Mesenchymal stem cell (in vitro differentiated cells and primary cell): Measurements from ENCODE around the gene NLE1.

Source experiments
- DNase-seq: peaks from one replicate; pipeline ENCODE4 v3.0.0-alpha.2; 2013
- H2AFZ ChIP-seq: one replicate; pipeline ENCODE4 v1.6.1; 2013; ENCODE audit warnings: low read depth, mild to moderate bottlenecking, control low read depth, inconsistent platforms, low read length, moderate library complexity
- H2AK5ac ChIP-seq: 2 replicates; pipeline ENCODE4 v1.6.1; 2013; ENCODE audit warnings: low read length, moderate library complexity, mild to moderate bottlenecking, inconsistent platforms; ENCODE audit not compliant: severe bottlenecking
- H2BK120ac ChIP-seq: one replicate; pipeline ENCODE4 v1.6.1; 2013; ENCODE audit warnings: low read depth, mild to moderate bottlenecking, inconsistent platforms, low read length, moderate library complexity
- H2BK12ac ChIP-seq, 2 experiments: one replicate each; pipeline ENCODE4 v1.6.1; 2013; ENCODE audit warnings: inconsistent platforms in 2 of 2, low read length in 2 of 2, mild to moderate bottlenecking in 2 of 2, moderate library complexity in 2 of 2, control low read depth in 1 of 2
- H2BK15ac ChIP-seq: one replicate; pipeline ENCODE4 v1.6.1; 2013; ENCODE audit warnings: mild to moderate bottlenecking, low read depth, inconsistent platforms; ENCODE audit not compliant: poor library complexity, severe bottlenecking
- H2BK5ac ChIP-seq: 2 replicates; pipeline ENCODE4 v1.6.1; 2013; ENCODE audit warnings: low read depth, mild to moderate bottlenecking, low read length, control low read depth, inconsistent platforms; ENCODE audit not compliant: poor library complexity, severe bottlenecking
- H3K14ac ChIP-seq, 2 experiments: one replicate each; pipeline ENCODE4 v1.6.1; 2013; ENCODE audit warnings: inconsistent platforms in 2 of 2, low read length in 2 of 2, control low read depth in 1 of 2, mild to moderate bottlenecking in 1 of 2, moderate library complexity in 1 of 2
- H3K18ac ChIP-seq, 2 experiments: one replicate each; pipeline ENCODE4 v1.6.1; 2013; ENCODE audit warnings: inconsistent platforms in 2 of 2, low read length in 2 of 2, control low read depth in 1 of 2, low read depth in 1 of 2, mild to moderate bottlenecking in 1 of 2
- H3K23ac ChIP-seq, 2 experiments: one replicate each; pipeline ENCODE4 v1.6.1; 2013; ENCODE audit warnings: inconsistent platforms in 2 of 2, low read length in 2 of 2, mild to moderate bottlenecking in 2 of 2, moderate library complexity in 2 of 2, control low read depth in 1 of 2
- H3K27ac ChIP-seq: 2 replicates; pipeline ENCODE4 v1.5.1; 2013; ENCODE audit warnings: mild to moderate bottlenecking, moderate library complexity, low read length, control low read depth, inconsistent platforms; ENCODE audit not compliant: poor library complexity, severe bottlenecking
- H3K27me3 ChIP-seq, 2 experiments: 2 replicates each; pipeline versions ENCODE4 v1.6.1 to v1.7.0; 2013; ENCODE audit warnings: low read length in 2 of 2, mild to moderate bottlenecking in 2 of 2, moderate library complexity in 2 of 2, control low read depth in 1 of 2, inconsistent platforms in 1 of 2; ENCODE audit not compliant: control insufficient read depth in 1 of 2, insufficient read depth in 1 of 2
- H3K36me3 ChIP-seq, 2 experiments: 2 replicates each; pipeline versions ENCODE4 v1.6.1 to v1.7.0; 2013; ENCODE audit warnings: low read length in 2 of 2, control low read depth in 1 of 2, inconsistent platforms in 1 of 2, low read depth in 1 of 2, mild to moderate bottlenecking in 1 of 2; ENCODE audit not compliant: insufficient read depth in 2 of 2, control insufficient read depth in 1 of 2
- H3K4ac ChIP-seq, 2 experiments: one replicate each; pipeline ENCODE4 v1.6.1; 2013; ENCODE audit warnings: inconsistent platforms in 2 of 2, low read length in 2 of 2, mild to moderate bottlenecking in 2 of 2, moderate library complexity in 2 of 2, control low read depth in 1 of 2, low read depth in 1 of 2
- H3K4me1 ChIP-seq: 2 replicates; pipeline ENCODE4 v1.6.1; 2013; ENCODE audit warnings: low read depth, low read length, control low read depth; ENCODE audit not compliant: control insufficient read depth, insufficient read depth
- H3K4me2 ChIP-seq: 2 replicates; pipeline ENCODE4 v1.6.1; 2013; ENCODE audit warnings: low read length, mild to moderate bottlenecking, inconsistent platforms; ENCODE audit not compliant: poor library complexity, severe bottlenecking
- H3K4me3 ChIP-seq, 2 experiments: 2 replicates each; pipeline versions ENCODE4 v1.5.1 to v1.7.0; 2013; ENCODE audit warnings: low read length in 2 of 2, mild to moderate bottlenecking in 2 of 2, control low read depth in 1 of 2, low read depth in 1 of 2; ENCODE audit not compliant: insufficient read depth in 1 of 2
- H3K79me1 ChIP-seq: replicated peaks from 2 replicates; pipeline ENCODE4 v1.6.1; 2013; ENCODE audit warnings: mild to moderate bottlenecking, control low read depth, low read length, inconsistent platforms; ENCODE audit not compliant: poor library complexity, severe bottlenecking
- H3K9ac ChIP-seq: 2 replicates; pipeline ENCODE4 v1.7.0; 2013; ENCODE audit warnings: mild to moderate bottlenecking, low read length, moderate library complexity
- H3K9me3 ChIP-seq: 2 replicates; pipeline ENCODE4 v1.7.0; 2013; ENCODE audit warnings: mild to moderate bottlenecking, low read length; ENCODE audit not compliant: control insufficient read depth
- H4K8ac ChIP-seq: one replicate; pipeline ENCODE4 v1.6.1; 2013; ENCODE audit warnings: inconsistent platforms, mild to moderate bottlenecking, low read length, moderate library complexity
- H4K91ac ChIP-seq: one replicate; pipeline ENCODE4 v1.6.1; 2013; ENCODE audit warnings: mild to moderate bottlenecking, low read length, inconsistent platforms
- WGBS: methylation state at CpG from one replicate; pipeline ENCODE4 v1.1.7; 2013; ENCODE audit warnings: mixed read lengths; 5-methylcytosine and 5-hydroxymethylcytosine counted together

NLE1 gene

DNA sequence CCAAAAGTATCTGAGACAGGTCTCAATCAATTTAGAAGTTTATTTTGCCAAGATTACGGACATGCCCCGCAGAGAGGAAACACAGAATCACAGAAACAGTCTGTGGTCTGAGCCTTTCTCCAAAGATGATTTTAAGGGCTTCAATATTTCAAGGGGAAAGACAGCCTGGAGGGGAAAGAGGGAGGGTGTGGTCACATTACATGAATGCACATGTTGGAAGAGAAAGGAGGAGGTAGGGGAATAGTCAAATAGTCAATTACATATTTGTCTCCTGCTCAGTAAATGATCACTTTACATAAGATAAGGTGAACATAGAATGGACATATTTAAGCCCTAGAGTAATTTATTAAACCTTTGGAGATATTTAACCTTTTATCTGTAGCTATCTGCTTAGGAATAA lies 17.8 kb upstream of the NLE1 start:
- WGBS: 76% methylated on average over 2 of the region's 2 CpGs
- Histone ChIP-seq H2BK5ac (no peak overlapping the region), H3K79me1 (no peaks in the 10 kb centered on the region), H2BK12ac (no peak overlapping the region), H3K23ac (no peak overlapping the region), H3K14ac (no peak overlapping the region), H3K4me2 (no peak overlapping the region), H4K91ac (no peak overlapping the region), H3K18ac (no peak overlapping the region), H4K8ac (no peak overlapping the region), H3K9ac (no peak overlapping the region), H3K9me3 (no peaks in the 10 kb centered on the region), H2BK120ac (no peak overlapping the region), H3K4me3 (no peak overlapping the region), H3K27ac (no peak overlapping the region), H3K27me3 (peaks cover 21 to 23% of the 10 kb centered on the region in 2 experiments), H2AK5ac (no peak overlapping the region), H2BK15ac (no peak overlapping the region), H3K4me1 (no peaks in the 10 kb centered on the region), H3K36me3 (no peaks in the 10 kb centered on the region), H3K4ac (no peak overlapping the region), H2AFZ (no peak overlapping the region)
- no peak for DNase-seq

DNA sequence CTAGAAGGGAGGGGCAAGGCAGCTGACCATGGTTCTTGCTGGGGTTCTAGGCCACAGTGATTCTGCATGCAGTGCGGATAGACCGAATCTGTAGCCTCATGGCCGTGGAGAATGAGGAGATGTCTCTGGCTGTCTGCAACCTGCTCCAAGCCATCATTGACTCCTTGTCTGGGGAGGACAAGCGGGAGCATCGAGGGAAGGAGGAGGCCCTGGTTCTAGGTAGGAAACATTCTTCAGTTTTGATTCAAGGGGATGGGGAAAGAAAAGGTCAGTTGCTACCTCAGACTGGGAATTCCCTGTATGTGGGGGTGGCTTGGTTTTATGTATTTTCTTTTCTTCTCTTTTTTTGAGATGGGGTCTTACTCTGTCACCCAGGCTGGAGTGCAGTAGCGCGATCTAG lies 13.1 kb upstream of the NLE1 start:
- Histone ChIP-seq H3K9ac (no peak overlapping the region), H3K4ac (no peak overlapping the region), H2AK5ac (no peak overlapping the region), H2BK15ac (no peak overlapping the region), H3K18ac (no peak overlapping the region), H3K23ac (peak overlapping the region in 1 of 2 experiments; percentile 48), H2BK5ac (no peak overlapping the region), H3K36me3 (no peaks in the 10 kb centered on the region), H3K27me3 (peaks cover 15% of the 10 kb centered on the region in 2 experiments), H4K91ac (no peak overlapping the region), H3K9me3 (no peaks in the 10 kb centered on the region), H3K4me3 (no peak overlapping the region), H3K27ac (no peak overlapping the region), H3K4me2 (no peak overlapping the region), H3K4me1 (no peaks in the 10 kb centered on the region), H3K79me1 (no peaks in the 10 kb centered on the region), H2BK12ac (no peak overlapping the region), H2BK120ac (no peak overlapping the region), H4K8ac (no peak overlapping the region), H2AFZ (no peak overlapping the region), H3K14ac (no peak overlapping the region)
- DNase-seq: no peak
- 82% methylated on average over 5 of the region's 7 CpGs for WGBS

DNA sequence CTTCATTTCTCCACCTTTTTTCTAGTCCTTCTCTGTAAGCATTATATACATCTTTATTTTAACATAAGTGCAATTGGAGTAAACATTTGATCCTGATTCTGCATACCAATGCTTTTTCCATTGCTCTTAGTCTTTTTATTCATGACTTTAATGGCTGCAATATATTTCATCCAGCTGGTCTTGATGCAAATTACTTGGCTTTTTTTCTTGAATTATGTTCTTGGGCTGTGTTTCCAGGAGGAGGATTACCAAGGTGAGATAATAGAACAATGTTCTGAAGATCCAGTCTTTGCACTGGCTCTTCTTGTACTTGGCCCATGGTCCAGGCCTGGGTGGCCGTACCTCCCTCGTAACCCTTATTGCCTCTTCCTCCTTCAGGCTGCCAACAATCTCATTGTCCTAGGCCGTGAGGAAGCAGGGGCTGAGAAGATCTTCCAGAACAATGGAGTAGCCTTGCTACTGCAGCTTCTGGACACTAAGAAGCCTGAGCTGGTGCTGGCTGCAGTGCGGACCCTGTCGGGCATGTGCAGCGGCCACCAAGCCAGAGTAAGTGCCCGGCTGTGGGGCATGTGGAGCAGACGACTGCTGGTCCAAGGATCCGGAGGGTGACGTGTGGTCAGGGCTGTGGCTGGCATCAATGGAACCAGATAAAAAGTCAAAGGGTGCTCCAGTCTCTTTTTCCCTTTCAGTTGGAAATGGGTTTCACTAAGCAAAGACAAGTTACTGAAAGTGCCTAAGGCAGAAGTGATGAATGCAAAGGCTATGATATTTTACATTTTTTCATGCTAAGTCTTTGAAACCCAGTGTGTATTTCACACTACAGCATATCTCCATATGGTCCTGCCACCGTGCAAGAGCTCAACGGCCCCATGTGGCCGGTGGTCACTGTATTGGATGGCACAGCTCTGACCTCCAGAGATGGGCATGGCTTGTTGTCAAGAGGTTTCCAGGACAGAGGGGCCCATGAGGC lies 12.4 kb upstream of the NLE1 start:
- 89% methylated on average over 13 of the region's 13 CpGs for WGBS
- Histone ChIP-seq H3K9me3 (no peaks in the 10 kb centered on the region), H2AFZ (no peak overlapping the region), H2BK120ac (no peak overlapping the region), H2AK5ac (no peak overlapping the region), H3K18ac (no peak overlapping the region), H3K4ac (no peak overlapping the region), H2BK12ac (no peak overlapping the region), H4K91ac (no peak overlapping the region), H2BK5ac (no peak overlapping the region), H2BK15ac (no peak overlapping the region), H3K27me3 (peaks cover 15 to 18% of the 10 kb centered on the region in 2 experiments), H3K9ac (no peak overlapping the region), H3K4me2 (no peak overlapping the region), H3K79me1 (no peaks in the 10 kb centered on the region), H3K23ac (peak overlapping the region in 1 of 2 experiments; percentile 48), H3K4me1 (no peaks in the 10 kb centered on the region), H4K8ac (no peak overlapping the region), H3K14ac (no peak overlapping the region), H3K27ac (no peak overlapping the region), H3K4me3 (no peak overlapping the region), H3K36me3 (no peaks in the 10 kb centered on the region)
- no peak for DNase-seq

DNA sequence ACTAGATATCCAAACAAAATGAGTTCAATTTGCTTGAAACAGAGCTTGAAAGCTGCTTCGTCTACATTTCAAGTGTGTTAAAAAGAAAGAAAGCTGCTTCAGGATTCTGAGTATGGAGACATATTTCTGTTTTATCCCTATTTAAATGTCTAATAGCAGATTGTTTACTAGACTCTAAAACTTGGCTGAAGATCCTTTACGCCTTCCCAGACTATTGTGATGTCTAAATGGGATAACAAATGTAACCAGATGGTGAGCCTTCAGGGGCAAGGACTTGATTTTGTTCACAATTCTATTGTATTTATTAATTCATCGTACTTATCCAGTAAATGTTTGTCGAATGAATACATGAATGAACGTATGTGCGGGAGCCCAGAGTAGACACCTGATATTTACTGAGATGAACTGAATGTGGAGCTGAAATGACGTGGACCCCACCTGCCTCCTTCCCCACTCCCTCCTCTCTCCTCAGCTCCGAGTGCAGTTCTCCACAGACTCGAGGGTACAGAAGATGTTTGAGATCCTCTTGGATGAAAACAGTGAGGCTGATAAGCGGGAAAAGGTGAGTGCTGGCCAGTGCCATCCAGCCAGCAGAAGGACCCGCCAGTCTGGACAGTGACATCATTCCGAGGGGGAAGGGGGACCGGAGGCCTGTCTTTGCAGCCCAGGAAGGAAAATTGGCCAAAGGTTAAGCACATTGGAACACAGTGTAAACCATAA lies 10.5 kb upstream of the NLE1 start:
- Histone ChIP-seq H4K8ac (no peak overlapping the region), H2BK5ac (no peak overlapping the region), H2AFZ (no peak overlapping the region), H3K36me3 (no peaks in the 10 kb centered on the region), H3K23ac (no peak overlapping the region), H3K4me2 (no peak overlapping the region), H3K14ac (no peak overlapping the region), H3K27ac (no peak overlapping the region), H3K18ac (no peak overlapping the region), H2AK5ac (no peak overlapping the region), H2BK15ac (no peak overlapping the region), H3K79me1 (no peaks in the 10 kb centered on the region), H3K4me1 (no peaks in the 10 kb centered on the region), H3K4ac (no peak overlapping the region), H3K9ac (no peak overlapping the region), H2BK12ac (no peak overlapping the region), H3K4me3 (no peak overlapping the region), H3K9me3 (no peaks in the 10 kb centered on the region), H3K27me3 (peaks cover 19 to 30% of the 10 kb centered on the region in 2 experiments), H2BK120ac (no peak overlapping the region), H4K91ac (no peak overlapping the region)
- 81% methylated on average over 7 of the region's 13 CpGs for WGBS
- no peak for DNase-seq
